H1 (cell line): Measurements from ENCODE around the gene MAP3K14. TPM values are rescaled to one million over a fixed set of nuclear protein-coding genes. Genes with fewer than 3 reads are reported as not detected.
"Not testable (repeated sequence)": the region's sequence is repeated elsewhere in the genome, so short reads cannot be mapped to it uniquely, and the experiment has no call there.

Experiments
- CTCF ChIA-PET: fragments of 300-600 bp; sonication (Branson Sonifier 250); formaldehyde crosslinking; loops from one replicate; lab custom pipeline; 2021; ENCODE audit not compliant: partially characterized antibody; lab: Charles Lee
- POLR2A ChIA-PET: fragments of 300-600 bp; sonication (Branson Sonifier 250); formaldehyde crosslinking; loops from one replicate; lab custom pipeline; 2021; ENCODE audit warnings: inconsistent platforms; ENCODE audit not compliant: partially characterized antibody; lab: Charles Lee
- DNase-seq, 2 experiments: peaks; one replicate each; pipeline versions ENCODE4 v3.0.0 to v3.0.0-alpha.2; 2010 to 2022; ENCODE audit warnings: low spot score in 2 of 2, low read depth in 1 of 2, mixed read lengths in 1 of 2
- FAIRE-seq: peaks from 2 replicates; lab custom pipeline; 2011; peaks lifted over from hg19 to GRCh38; lab: Jason Lieb, UNC
- H2AFZ ChIP-seq: 2 replicates; pipeline ENCODE4 v1.8.1; 2012; ENCODE audit warnings: low read length, inconsistent platforms
- H2AK5ac ChIP-seq: 2 replicates; pipeline ENCODE4 v1.6.1; 2013; ENCODE audit warnings: low read depth, low read length
- H2BK120ac ChIP-seq: replicated peaks from 2 replicates; pipeline ENCODE3; 2013; ENCODE audit warnings: low read depth, low read length, inconsistent platforms
- H2BK12ac ChIP-seq: 2 replicates; pipeline ENCODE4 v1.6.1; 2013; ENCODE audit warnings: low read depth, low read length
- H2BK15ac ChIP-seq: 2 replicates; pipeline ENCODE4 v1.6.1; 2013; ENCODE audit warnings: low read length
- H2BK20ac ChIP-seq: 2 replicates; pipeline ENCODE4 v1.6.1; 2013; ENCODE audit warnings: low read length
- H2BK5ac ChIP-seq: 2 replicates; pipeline ENCODE4 v1.6.1; 2013; ENCODE audit warnings: low read depth, low read length
- H3K14ac ChIP-seq: 2 replicates; pipeline ENCODE4 v1.6.1; 2013; ENCODE audit warnings: inconsistent platforms; ENCODE audit not compliant: insufficient read length
- H3K18ac ChIP-seq: 2 replicates; pipeline ENCODE4 v1.6.1; 2013; ENCODE audit warnings: low read length; ENCODE audit errors: extremely low read depth
- H3K23ac ChIP-seq: 2 replicates; pipeline ENCODE4 v1.6.1; 2013; ENCODE audit warnings: inconsistent platforms; ENCODE audit not compliant: insufficient read length
- H3K23me2 ChIP-seq: 2 replicates; pipeline ENCODE4 v1.6.1; 2013; ENCODE audit warnings: low read depth, low read length
- H3K27ac ChIP-seq: 2 replicates; pipeline ENCODE4 v1.6.1; 2011; ENCODE audit warnings: low read depth, low read length, inconsistent platforms
- H3K27me3 ChIP-seq, 4 experiments: replicated peaks in 1 of 4; 1 replicate in 1 of 4; 2 replicates in 3 of 4; pipeline versions ENCODE4 v1.6.1 to v1.8.1; 2011 to 2013; ENCODE audit warnings: low read length in 3 of 4, mild to moderate bottlenecking in 3 of 4, inconsistent platforms in 2 of 4, mixed read lengths in 2 of 4, moderate library complexity in 1 of 4; ENCODE audit not compliant: control insufficient read depth in 3 of 4, insufficient read depth in 3 of 4; ENCODE audit errors: extremely low read depth in 1 of 4
- H3K36me3 ChIP-seq, 4 experiments: 2 replicates each; pipeline versions ENCODE4 v1.6.1 to v1.8.1; 2011 to 2013; ENCODE audit warnings: mild to moderate bottlenecking in 4 of 4, low read length in 3 of 4, moderate library complexity in 2 of 4, control low read depth in 1 of 4, inconsistent platforms in 1 of 4; ENCODE audit not compliant: insufficient read depth in 4 of 4, control insufficient read depth in 2 of 4
- H3K4ac ChIP-seq: replicated peaks from 2 replicates; pipeline ENCODE3; 2013; ENCODE audit warnings: low read length, low read depth, mixed read lengths, inconsistent platforms; ENCODE audit not compliant: insufficient read length
- H3K4me1 ChIP-seq, 4 experiments: replicated peaks in 1 of 4; 1 replicate in 1 of 4; 2 replicates in 3 of 4; pipeline versions ENCODE4 v1.6.1 to v1.8.1; 2011 to 2013; ENCODE audit warnings: low read length in 3 of 4, inconsistent platforms in 2 of 4, mixed read lengths in 1 of 4; ENCODE audit not compliant: insufficient read depth in 4 of 4, control insufficient read depth in 3 of 4
- H3K4me2 ChIP-seq, 2 experiments: 2 replicates each; pipeline versions ENCODE4 v1.6.1 to v1.8.1; 2011 to 2013; ENCODE audit warnings: low read depth in 2 of 2, low read length in 2 of 2, control low read depth in 1 of 2, inconsistent platforms in 1 of 2, mild to moderate bottlenecking in 1 of 2; ENCODE audit not compliant: insufficient read depth in 1 of 2
- H3K4me3 ChIP-seq, 4 experiments: fragments of 200-600, 300-600 bp in 1 of 4; sonication (generic), shearing (Covaris generic), sonication (Bioruptor Twin) in 1 of 4; 2 replicates each; pipeline versions ENCODE4 v1.5.1 to v1.8.1; 2011 to 2016; ENCODE audit warnings: low read length in 4 of 4, low read depth in 3 of 4, control low read depth in 2 of 4, inconsistent platforms in 2 of 4, mild to moderate bottlenecking in 2 of 4, mixed read lengths in 1 of 4, moderate library complexity in 1 of 4; ENCODE audit not compliant: insufficient read depth in 2 of 4; ENCODE audit errors: extremely low read depth in 1 of 4
- H3K56ac ChIP-seq: replicated peaks from 2 replicates; pipeline ENCODE3; 2013; ENCODE audit warnings: low read depth, mild to moderate bottlenecking, mixed read lengths, low read length, inconsistent platforms; ENCODE audit not compliant: insufficient read length
- H3K79me1 ChIP-seq: 2 replicates; pipeline ENCODE4 v1.6.1; 2013; ENCODE audit warnings: low read depth, low read length, control low read depth
- H3K79me2 ChIP-seq, 2 experiments: 2 replicates each; pipeline versions ENCODE4 v1.6.1 to v1.8.1; 2012 to 2013; ENCODE audit warnings: low read length in 2 of 2, mild to moderate bottlenecking in 2 of 2, inconsistent platforms in 1 of 2; ENCODE audit not compliant: insufficient read depth in 2 of 2, control insufficient read depth in 1 of 2
- H3K9ac ChIP-seq, 4 experiments: replicated peaks in 1 of 4; 1 replicate in 1 of 4; 2 replicates in 3 of 4; pipeline versions ENCODE4 v1.6.1 to v1.8.1; 2011 to 2013; ENCODE audit warnings: low read depth in 3 of 4, low read length in 3 of 4, control low read depth in 2 of 4, mild to moderate bottlenecking in 2 of 4, moderate library complexity in 2 of 4, inconsistent platforms in 1 of 4; ENCODE audit errors: extremely low read depth in 1 of 4
- H3K9me3 ChIP-seq, 2 experiments: 2 replicates each; pipeline versions ENCODE4 v1.6.1 to v1.8.1; 2012 to 2013; ENCODE audit warnings: mild to moderate bottlenecking in 2 of 2, moderate library complexity in 2 of 2, control low read depth in 1 of 2, inconsistent platforms in 1 of 2, low read depth in 1 of 2, low read length in 1 of 2, mixed read lengths in 1 of 2; ENCODE audit not compliant: insufficient read depth in 2 of 2
- H4K20me1 ChIP-seq, 2 experiments: replicated peaks in 1 of 2; 2 replicates each; pipeline versions ENCODE3 to v1.8.1; 2011 to 2013; ENCODE audit warnings: inconsistent platforms in 2 of 2, low read length in 2 of 2, mild to moderate bottlenecking in 1 of 2; ENCODE audit not compliant: insufficient read depth in 2 of 2, control insufficient read depth in 1 of 2
- H4K5ac ChIP-seq: 2 replicates; pipeline ENCODE4 v1.6.1; 2013; ENCODE audit warnings: low read length, low read depth, mixed read lengths, inconsistent platforms; ENCODE audit not compliant: insufficient read length
- H4K8ac ChIP-seq: 2 replicates; pipeline ENCODE4 v1.8.0; 2013; ENCODE audit warnings: mild to moderate bottlenecking, moderate library complexity, low read length, inconsistent platforms; ENCODE audit not compliant: insufficient read depth; ENCODE audit errors: extremely low read depth
- H4K91ac ChIP-seq: replicated peaks from 2 replicates; pipeline ENCODE3; 2013; ENCODE audit warnings: low read length, mixed read lengths, inconsistent platforms; ENCODE audit not compliant: insufficient read length
- KDM1A ChIP-seq: fragments of 200-600, 300-600 bp; sonication (generic); IDR thresholded peaks from 2 replicates; pipeline ENCODE4 v1.7.1; 2016; ENCODE audit warnings: mild to moderate bottlenecking, low read length, borderline replicate concordance
- whole genome bisulfite sequencing, 2 experiments: shearing (Covaris generic) in 1 of 2; methylation state at CpG; one replicate each; pipeline versions ENCODE4 v1.1.6 to v1.1.7; 2013 to 2015; ENCODE audit warnings: low lambda C conversion rate in 2 of 2, mixed read lengths in 2 of 2, inconsistent platforms in 1 of 2, low coverage in 1 of 2, missing lambda C conversion rate in 1 of 2; ENCODE audit not compliant: insufficient replicate concordance in 2 of 2, insufficient coverage in 1 of 2, insufficient read length in 1 of 2; ENCODE audit errors: extremely low coverage in 1 of 2, missing lambda C conversion rate in 1 of 2; 5-methylcytosine and 5-hydroxymethylcytosine counted together
- polyA plus RNA-seq, 7 experiments: library from polyadenylated mRNA; depleted of rRNA in 3 of 7; stranded (reverse) in 5 of 7; unstranded in 2 of 7; fragments of >200 nt in 5 of 7; fragments of 200-250 nt in 2 of 7; gene quantifications; 1 replicate in 5 of 7; 2 replicates in 1 of 7; 4 replicates in 1 of 7; pipeline versions ENCODE4 v1.2.1 to v1.2.3, GENCODE V29; 2011 to 2013; ENCODE audit warnings: missing spikeins in 2 of 7, mixed read lengths in 2 of 7
- total RNA-seq: library from RNA; stranded (reverse); fragmentation: NEBNext Ultra II Directional; extraction: Animal tissue kit (Norgen Biotek cat#: 25700); gene quantifications from 2 replicates; pipeline ENCODE4 v1.2.1, GENCODE V29; 2021

Gene MAP3K14
- total and polyA plus RNA-seq, 2 of the 8 experiments (the other 6 are each of a cell fraction or from before 2014, with no cell fraction given), result 5.2 to 6.1 TPM

DNA sequence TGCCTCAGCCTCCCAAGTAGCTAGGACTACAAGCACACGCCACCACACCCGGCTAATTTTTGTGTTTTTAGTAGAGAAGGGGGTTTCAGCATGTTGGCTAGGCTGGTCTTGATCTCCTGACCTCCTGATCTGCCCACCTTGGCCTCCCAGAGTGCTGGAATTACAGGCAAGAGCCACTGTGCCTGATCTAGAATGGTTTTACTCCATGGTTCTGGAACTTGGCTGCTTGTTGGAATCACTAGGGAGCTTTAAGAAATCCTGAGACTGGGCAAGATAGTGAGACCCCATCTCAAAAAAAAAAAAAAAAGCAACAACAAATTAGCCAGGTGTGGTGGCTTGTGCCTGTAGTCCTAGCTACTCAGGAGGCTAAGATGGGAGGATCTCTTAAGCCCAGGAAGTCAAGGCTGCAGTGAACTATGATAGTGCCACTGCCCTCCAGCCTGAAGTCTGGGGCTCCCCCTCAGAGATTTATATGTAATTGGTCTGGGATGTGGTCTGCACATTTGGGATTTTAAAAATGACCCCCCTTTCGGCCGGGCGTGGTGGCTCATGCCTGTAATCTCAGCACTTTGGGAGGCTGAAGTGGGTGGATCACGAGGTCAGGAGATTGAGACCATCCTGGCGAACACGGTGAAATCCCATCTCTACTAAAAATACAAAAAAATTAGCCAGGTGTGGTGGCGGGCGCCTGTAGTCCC is 27.3 kb upstream of the MAP3K14 start:
- TF ChIP-seq KDM1A, result 0 out of 2 replicates have a peak, but pooled peaks have one; percentile 25
- H3K9me3 ChIP-seq, H3K4me1 ChIP-seq, H4K20me1 ChIP-seq, H2BK15ac ChIP-seq, H3K27ac ChIP-seq, H2AFZ ChIP-seq, H2BK5ac ChIP-seq, H3K56ac ChIP-seq, H3K4ac ChIP-seq, H2AK5ac ChIP-seq, H3K9ac ChIP-seq, H2BK12ac ChIP-seq, H3K18ac ChIP-seq, H3K23ac ChIP-seq, FAIRE-seq, H3K4me3 ChIP-seq, H3K36me3 ChIP-seq, H3K27me3 ChIP-seq, POLR2A ChIA-PET, DNase-seq, H4K5ac ChIP-seq, H4K91ac ChIP-seq, H2BK20ac ChIP-seq, H2BK120ac ChIP-seq, H3K79me2 ChIP-seq, H3K4me2 ChIP-seq, H3K79me1 ChIP-seq, H4K8ac ChIP-seq, H3K23me2 ChIP-seq, H3K14ac ChIP-seq: not testable (repeated sequence)
- CTCF ChIA-PET, result interaction anchor here (0.6 to 1.3 kb wide), 5 partner anchors 50 to 1365 kb away, joined by 3 to 4 read pairs (median 4); no protein-coding TSS in a partner anchor
- 95% methylated on average over 10 of the region's 10 CpGs; no CpG with 5 or more reads in 1 of the 2 experiments for WGBS, 2 experiments
